GM18508 (cell line): ENCODE data around the gene FRAT1.
"Not testable (repeated sequence)": the region's sequence is repeated elsewhere in the genome, so short reads cannot be mapped to it uniquely, and the experiment has no call there.

Experiments
- ATAC-seq: cut with Tn5 transposase; IDR thresholded peaks from one replicate; pipeline ENCODE4 v1.9.1; 2021; ENCODE audit warnings: moderate number of reproducible peaks; ENCODE audit not compliant: insufficient read depth, unreplicated experiment

FRAT1 gene

DNA sequence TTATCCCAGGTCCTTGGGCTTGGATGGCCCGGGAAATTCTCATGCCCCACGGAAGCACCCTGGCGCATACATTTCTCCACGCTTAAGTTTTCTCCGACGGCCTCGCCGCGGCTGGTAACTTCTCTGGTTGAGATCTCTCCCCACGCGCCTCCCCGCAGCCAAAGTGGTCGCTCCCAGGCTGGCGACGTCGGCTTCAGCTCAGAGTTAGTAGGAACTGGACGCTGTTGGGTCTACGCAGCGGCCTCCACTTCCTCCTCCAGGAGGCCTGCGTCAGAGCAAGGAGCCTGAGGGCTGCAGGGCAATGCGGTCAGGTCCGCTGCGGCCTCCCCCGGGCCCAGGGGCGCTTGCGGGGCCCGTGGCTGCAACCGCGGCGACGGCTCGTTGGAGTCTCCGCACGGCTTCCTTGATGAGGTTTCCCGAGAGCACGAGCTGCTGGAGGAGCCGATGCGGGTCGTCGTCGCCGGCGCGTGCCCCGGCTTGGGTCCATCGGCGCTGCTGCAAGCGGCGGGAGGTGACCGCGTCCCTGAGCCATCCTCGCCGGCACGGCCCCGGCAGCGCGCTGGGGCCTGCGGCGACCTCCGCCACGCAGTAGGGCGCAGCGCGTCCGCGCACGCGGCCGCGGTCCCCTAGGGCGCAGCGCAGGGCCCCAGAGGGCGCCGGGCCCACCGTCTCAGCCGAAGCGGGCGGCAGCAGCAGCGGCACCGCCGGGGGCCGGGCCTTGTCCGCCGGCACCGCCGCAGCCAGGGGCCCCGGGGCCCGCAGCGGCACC lies 14.7 kb downstream of the FRAT1 start:
- ATAC-seq = no peak

DNA sequence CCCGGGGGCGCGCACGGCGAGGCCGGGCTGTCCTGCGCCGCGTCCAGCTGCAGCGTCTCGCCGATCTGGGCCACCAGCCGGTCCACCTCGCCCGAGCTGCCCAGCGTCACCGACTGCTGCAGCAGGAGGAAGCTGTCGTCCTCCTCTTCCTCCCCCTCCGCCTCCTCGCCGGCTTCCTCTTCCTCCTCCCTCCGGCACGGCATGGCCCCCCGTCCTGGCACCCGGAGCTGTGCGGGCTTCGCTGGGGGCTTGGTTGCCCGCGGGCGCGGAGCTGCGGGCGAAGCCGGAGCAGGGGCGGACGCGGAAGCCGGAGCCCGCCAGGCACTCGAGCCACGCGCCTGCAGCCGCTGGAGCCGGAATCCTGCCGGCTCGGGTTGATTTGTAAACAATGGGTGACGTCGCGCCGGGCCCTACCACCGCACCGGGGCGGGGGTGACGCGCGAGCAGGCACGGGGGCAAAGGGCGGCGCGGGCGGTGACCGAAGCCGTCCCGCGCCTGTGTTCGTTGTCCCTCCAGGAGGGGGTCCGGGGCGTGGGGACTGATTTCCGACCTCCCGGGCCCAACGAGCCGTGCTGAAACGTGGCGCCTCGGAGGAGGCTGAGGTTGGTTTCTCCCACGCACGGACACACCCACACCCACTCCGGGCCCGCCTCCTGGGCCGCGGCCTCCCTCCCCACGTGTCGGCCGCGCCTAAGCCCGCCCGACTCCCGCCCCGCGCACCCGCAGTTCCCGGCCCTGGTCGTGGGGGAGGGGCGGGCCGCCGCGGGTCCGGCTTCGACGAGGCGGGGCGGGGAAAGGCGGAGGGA lies 15.5 kb downstream of the FRAT1 start, which contains the start of gene FRAT2:
Gene FRAT2 (minus strand): TSS at position 360 of the 806 bp plus-strand sequence. CDS start 157 bp downstream, at position 203.
- ATAC-seq = peak; percentile 59

DNA sequence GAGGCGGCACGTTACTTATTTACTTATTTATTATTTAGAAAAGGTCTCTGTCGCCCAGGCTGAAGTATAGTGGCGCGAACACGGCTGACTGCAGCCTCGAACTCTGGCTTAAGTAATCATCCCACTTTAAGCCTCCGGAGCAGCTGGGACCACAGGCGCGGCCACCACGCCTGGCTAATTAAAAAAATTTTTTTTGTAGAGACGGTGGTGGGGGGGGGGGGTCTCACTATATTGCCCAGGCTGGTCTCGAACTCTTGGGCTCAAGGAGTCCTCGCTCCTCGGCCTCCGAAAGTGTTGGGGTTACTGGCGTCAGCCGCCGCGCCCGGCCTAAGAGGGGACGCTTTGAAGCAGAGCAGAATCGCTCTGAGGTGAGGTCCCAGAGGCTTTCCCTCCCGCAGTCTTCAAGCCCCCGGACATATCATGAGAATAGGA lies 16.1 kb downstream of the FRAT1 start:
- no peak for ATAC-seq

DNA sequence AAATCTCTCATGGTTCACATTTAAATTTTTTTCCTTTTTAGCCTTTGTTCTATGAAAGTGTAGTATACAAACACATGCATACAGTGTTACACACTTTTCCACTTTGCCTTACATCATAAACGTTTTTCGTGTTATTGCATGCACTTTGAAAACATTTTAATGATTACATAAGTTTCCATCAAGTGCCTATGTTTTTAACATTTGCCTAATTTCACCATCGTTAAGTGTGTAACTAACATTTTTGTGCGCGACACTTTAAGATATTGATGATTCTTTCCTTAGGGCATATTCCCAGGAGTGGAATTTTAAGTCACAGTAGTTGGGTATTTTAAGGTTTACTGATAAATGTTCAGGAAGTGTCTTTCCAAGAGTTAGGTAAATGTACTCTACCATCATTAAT lies 16.9 kb downstream of the FRAT1 start:
- no peak for ATAC-seq

DNA sequence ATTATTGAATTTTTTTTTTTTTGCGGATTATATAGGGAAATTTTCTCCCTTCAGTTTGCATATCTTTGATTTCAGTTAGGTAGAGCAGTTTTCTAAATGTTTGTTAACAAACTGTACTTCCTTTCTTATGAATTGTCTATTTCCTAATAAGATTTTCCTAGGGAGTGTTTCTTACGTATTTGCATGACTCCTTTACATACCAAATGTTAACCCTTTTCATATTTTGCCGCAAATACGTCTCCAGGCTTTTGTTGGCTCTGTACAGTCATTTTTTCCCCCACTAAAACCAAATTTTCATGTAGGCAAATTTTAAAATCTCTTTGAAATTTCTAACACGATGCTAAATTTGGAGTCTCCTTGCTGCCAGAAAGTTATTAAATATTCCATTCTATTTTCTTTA lies 17.4 kb downstream of the FRAT1 start:
- ATAC-seq = no peak

DNA sequence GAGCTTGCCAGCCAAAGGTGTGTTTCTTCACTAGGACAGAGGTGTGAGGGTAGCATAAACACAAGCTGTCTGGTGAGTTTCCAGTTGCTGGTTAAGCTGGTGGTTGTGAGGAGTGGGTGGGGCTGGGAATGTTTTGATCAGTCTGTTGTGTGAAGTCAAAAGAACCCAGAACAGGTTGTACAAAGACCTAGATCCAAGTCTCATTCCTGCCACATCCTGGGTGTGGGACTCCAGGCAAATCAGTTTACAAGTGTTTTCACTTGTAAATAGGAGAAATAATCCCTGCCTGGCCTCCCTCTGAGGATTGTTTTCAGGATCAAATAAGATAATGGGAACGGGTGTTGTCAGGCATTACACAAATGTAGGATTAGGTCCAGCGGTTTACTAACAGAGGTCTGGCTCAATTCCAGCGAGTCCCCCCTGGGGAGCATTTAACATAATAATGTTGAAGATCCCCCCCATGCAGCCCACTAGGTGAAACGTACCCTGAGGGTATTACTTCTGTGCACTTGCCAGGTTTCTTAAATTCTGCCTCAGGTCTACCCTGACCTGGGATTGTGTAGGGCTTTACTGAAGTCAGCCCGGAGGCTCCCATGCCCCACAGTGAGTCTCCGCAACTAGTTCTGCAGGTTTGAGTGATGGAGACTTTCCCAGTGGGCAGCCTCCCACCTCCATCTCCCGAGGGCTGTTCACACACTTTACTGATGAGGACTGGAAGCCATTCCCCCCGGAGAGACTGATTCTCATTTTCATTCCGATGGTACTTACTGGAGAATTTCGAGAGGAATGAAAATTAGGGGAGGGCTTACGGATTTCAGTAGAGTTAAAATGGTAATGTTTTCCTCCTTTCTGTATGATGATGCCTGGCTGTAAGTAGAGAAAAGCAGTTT lies 18.1 kb downstream of the FRAT1 start:
- no peak for ATAC-seq

DNA sequence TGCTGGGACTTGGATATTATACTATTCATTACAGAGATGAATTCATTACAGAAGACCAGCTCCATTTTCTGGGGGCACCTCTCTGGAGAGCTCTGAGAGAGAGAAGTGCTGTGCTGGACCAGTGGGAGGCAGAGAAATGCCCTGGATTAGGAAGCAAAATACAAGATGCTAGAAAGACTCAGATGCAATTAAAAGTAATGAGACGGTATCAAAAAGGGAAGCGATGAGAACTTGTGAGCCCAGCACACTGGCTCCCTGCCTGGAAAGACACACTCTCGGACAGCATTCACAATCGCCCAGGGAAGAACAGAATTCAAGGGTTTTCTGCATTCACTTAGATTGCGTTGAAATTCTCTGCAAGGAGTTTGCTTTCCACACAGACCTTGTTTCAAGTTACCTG lies 19.0 kb downstream of the FRAT1 start:
- ATAC-seq = no peak

DNA sequence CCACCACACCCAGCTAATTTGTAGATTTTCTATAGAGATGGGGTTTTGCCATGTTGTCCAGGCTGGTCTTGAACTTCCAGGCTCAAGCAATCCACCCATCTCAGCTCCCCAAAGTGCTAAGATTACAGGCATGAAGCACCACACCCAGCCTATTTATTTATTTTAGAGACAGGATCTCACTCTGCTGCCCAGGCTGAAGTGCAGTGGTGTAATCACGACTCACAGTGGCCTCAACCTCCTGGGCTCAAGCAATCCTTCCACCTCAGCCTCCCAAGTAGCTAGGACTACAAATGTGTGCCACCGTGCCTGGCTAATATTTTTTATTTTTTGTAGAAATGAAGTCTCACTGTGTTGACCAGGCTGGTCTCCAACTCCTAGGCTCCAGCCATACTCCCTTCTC lies 22.3 kb downstream of the FRAT1 start:
- no peak for ATAC-seq

DNA sequence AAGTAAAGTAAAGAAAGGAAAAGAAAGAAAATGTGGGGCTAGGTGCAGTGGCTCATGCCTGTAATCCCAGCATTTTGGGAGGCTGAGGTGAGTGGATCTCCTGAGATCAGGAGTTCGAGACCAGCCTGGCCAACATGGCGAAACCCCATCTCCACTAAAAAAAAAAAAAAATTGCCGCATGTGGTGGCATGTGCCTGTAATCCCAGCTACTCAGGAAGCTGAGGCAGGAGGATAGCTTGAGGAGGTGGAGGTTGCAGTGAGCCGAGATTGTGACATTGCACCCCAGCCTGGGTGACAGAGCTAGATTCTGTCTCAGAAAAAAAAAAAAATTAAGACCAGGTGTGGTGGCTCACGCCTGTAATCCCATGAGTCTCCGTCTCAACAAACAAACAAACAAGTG lies 24.6 kb downstream of the FRAT1 start:
- not testable (repeated sequence) for ATAC-seq

DNA sequence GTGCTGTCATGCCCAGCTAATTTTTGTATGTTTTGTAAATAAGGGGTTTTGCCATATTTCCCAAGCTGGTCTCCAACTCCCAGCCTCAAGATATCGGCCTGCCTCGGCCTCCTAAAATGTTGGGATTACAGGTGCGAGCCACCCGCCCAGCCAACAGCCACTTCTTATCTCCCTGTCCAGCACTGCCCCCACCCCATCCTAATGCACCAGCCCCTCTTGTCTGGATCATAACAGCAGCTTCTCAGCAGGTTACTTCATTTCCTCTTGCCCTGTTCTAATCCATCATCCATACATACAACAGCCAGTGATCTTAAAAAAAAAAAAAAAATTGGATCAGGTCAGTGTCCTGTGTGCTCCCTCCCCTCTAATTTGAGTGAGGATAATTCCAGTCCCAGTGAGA lies 28.2 kb downstream of the FRAT1 start:
- no peak for ATAC-seq

DNA sequence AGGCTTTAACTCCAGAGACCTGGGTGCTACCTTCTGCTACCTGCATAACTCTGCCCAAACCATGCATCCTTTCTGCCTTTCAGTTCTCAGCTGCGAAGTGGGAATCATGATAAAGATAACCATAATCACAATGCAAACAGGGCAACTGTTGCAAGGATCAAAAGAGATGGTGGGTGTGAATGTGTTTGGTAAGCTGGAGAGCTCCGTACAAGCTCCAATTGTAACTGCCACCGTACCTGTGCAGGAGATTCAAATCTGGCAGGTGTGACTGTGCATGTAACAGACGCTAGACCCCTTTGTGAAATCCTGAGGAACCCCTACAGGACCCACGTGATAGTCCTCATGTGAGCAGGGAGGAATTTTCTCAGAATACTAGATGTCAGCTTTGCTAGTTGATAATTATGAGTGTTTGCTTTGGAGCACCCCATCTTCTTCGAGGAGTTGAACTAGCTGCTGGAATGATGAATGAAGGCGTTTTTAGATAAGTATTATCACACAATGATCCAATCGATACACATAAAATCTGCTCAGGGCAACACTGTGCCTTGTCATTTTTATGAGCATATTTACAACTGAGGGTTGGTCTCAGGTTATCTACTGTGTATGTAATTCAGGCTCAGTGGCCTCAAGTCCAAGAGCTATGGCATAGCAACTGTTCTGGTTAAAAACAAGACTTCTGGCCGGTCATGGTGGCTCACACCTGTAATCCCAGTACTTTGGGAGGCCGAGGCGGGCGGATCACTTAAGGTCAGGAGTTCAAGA lies 30.9 kb downstream of the FRAT1 start:
- ATAC-seq = no peak

DNA sequence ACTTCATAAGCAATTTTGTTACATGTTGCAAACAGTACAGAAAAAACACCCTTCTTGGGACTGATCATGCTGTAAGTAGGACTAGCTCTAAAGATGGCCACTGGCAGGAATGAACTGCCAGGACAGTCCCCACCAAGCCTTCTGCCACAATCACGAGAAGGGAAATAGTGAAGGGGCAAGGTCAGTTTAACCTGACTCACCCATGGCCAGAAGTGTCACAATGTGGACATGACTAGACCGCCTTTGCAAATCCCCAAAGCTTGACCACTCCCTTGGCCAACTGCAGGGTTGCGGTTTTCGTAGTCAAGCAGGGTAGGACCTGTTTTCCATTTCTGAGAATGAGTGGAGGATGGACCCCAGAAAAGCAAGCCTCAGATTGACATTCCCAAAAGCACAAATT lies 34.9 kb downstream of the FRAT1 start:
- no peak for ATAC-seq

DNA sequence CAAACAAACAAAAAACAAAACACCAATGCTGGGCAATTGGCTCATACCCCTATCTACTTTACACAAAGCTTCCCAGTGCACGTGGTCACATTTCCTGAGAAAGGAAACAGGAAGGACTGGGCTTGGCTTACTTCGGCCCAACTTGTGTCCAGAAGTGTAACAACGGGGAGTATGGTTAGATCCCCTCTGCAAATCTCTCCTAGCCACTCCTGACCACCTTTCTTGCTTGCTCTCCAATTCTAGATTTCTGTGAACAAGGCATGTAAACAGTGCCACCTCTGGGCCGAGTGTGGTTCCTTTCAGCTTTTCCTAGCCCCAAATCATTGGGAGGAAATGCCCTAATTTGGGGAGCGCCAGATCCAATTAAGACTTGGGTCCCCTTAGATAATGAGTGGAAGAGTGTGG lies 36.5 kb downstream of the FRAT1 start:
- ATAC-seq = no peak

DNA sequence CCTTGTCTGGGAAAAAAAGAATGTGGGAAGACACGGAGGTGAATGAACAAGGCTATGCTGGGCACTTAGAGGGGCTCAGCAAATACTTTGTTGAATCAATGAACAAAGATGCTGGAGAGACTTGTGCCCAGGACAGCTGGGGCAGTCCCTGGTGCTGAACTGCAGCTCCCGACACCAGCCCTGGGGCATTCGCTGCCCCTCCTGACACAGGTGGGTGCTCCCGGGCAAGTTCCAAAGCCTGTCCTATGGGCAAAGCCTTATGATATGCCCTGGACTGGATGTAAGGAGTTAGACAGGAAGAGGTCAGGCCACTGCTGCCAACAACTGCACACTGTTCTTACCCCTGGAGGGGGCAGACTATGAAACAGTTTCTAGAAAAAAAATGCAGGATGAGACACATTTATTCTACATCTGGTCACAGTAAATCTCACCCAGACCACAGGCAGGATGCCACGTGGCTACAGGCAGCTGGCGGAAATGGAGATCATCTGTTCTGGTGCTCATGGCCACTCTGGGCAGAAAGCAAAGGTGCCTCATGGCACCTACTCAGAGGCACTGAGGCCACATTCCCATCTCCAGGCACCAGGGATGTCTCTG lies 37.3 kb downstream of the FRAT1 start:
- ATAC-seq = no peak

DNA sequence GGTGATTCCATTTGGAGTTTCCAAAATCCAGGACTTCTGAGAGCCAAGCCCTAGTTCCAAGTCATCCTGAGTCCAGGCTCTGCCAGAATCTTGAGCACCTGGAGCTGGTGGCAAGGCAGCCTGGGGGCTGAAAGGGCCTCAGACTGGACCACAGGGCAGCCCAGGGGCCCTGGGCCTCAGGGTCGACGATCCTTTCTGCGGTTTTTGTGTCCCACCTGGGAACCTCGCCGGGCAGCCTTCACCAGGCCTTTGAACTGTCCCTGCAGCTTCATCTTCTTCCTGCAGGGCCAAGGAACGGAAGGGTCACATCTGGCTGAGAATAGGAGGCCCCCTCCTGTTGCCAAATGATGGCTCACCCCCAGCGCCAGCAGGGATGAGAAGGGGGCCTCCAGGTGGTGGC lies 37.8 kb downstream of the FRAT1 start:
- no peak for ATAC-seq

DNA sequence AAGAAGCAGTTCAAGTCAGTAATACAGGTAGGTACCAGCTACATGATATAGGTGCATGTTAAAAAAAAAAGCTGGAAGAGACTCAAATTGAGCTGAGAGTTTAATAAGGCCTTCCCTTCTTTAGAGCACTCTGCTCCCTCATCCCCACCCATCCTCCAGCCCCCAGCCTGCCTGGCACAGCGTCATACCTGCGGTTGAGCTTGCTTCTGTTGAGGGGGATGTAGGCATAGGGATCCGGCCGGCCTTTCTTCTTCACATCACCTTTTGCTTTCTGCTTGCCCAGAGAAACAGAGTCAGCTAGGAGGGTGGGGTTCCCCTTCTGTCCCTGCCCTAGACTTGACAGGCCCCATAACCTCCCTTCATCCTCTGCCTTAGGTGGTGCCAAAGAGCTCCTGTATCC lies 39.3 kb downstream of the FRAT1 start:
- ATAC-seq = no peak

DNA sequence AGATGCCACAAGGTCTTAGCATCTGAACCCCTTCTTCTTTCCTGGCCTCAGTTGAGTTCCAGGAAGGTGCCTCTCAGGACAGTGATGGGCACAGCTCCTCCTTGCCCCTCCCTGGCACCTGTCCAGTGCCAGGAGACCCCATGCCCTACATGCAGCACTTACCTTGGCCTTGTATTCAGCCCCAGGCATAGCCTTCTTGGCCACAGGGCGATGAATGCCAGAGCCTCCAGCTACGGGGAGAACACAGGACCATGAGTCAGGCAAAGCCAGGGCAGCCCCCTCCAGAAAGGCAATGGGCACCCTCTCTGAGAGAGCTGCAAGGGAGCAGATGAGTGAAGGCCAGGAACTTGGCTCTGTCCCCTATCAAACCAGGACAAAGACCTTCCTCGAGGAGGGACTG lies 39.7 kb downstream of the FRAT1 start:
- no peak for ATAC-seq

DNA sequence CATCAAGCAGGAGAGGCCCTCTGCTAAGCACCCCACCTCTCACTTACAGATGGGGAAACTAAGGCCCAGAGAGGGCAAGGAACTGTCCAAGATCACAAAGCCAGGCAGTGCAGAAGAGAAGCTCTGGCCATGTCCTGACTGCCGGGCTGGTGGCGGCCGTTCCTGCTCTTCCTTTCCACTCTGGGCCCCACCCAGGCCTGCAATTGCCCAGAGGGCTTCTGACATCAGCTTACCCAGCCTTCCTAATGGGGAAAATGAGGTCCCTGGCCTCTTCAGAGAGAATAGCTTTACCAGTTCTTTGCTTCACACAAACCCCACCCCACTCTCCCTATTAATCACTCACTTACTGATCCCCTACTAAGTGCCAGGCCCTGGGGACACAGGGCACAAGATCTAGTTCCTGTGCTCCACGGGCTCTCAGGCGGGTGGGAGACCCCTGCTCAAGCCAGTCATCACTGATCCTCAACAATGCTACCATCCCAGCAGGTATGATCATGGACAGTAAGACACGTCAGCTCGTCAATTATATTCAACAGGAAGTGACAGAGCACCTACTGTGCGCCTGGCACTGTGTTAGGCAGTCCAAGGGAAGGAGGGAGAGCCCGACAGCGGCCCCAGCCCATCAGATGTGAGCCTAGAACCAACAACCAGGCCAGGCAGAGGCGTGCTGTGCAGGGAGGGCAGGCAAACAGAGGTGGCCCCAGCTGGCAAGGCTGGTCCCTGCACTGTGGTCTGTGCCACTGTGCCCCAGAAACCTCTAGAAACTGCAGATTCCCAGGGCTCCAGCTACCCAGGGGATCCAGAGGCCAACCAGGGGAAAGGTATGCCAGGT lies 41.9 kb downstream of the FRAT1 start:
- ATAC-seq = no peak

DNA sequence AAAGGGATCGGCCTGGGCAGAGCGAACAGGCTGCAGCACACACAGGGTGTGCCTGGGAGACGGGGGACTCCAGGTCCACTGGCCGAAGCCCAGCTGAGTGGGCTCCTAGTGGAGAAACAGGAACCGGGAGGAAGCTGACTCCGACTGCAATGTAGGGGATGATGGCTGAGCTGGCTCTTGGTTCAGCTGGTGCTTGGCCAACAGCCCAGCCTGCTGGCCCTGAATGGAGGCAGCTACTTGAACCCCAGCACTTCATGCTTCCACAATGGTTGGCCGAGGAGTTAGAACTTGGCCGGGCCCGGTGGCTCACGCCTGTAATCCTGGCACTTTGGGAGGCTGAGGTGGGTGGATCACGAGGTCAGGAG lies 42.4 kb downstream of the FRAT1 start:
- ATAC-seq = no peak
